A673 (cell line): Measurements from ENCODE around the gene SRPK3.

ENCODE experiments used
- CTCF ChIP-seq: fragments of 300-800, 200-600 bp; sonication (generic); conservative IDR thresholded peaks from 2 replicates; pipeline ENCODE4 v1.5.1; 2017; ENCODE audit warnings: low read depth, mild to moderate bottlenecking, antibody characterized with exemption, low read length, moderate library complexity, mixed read lengths
- EZH2 ChIP-seq: fragments of 200-600 bp; sonication (generic); IDR thresholded peaks from 2 replicates; pipeline ENCODE4 v1.6.1; 2017; ENCODE audit warnings: borderline replicate concordance, low read depth, mild to moderate bottlenecking, mixed read lengths, antibody characterized with exemption, low read length; ENCODE audit not compliant: poor library complexity, severe bottlenecking

GRCh38 chrX:153827016-153827415 lies 46.2 kb downstream of the SRPK3 start:
- TF ChIP-seq CTCF (no peak), EZH2 (no peak)
